HUES6 (cell line): Measurements from ENCODE around the gene SEMA5A.

Experiments used
- H3K27ac ChIP-seq: 2 replicates; pipeline ENCODE4 v1.7.0; 2013; ENCODE audit warnings: low read depth, mild to moderate bottlenecking, low read length, inconsistent platforms
- H3K27me3 ChIP-seq: 2 replicates; pipeline ENCODE4 v1.6.1; 2013; ENCODE audit warnings: low read length; ENCODE audit not compliant: control insufficient read depth, insufficient read depth
- H3K36me3 ChIP-seq: 2 replicates; pipeline ENCODE4 v1.6.1; 2013; ENCODE audit warnings: low read length; ENCODE audit not compliant: control insufficient read depth, insufficient read depth
- H3K4me1 ChIP-seq: 2 replicates; pipeline ENCODE4 v1.6.1; 2013; ENCODE audit warnings: low read length; ENCODE audit not compliant: control insufficient read depth, insufficient read depth
- H3K4me3 ChIP-seq: 2 replicates; pipeline ENCODE4 v1.5.1; 2013; ENCODE audit warnings: low read depth, low read length
- H3K9ac ChIP-seq: one replicate; pipeline ENCODE4 v1.6.1; 2013; ENCODE audit warnings: mild to moderate bottlenecking, low read length
- H3K9me3 ChIP-seq: 2 replicates; pipeline ENCODE4 v1.6.1; 2013; ENCODE audit warnings: low read depth, low read length; ENCODE audit not compliant: control insufficient read depth, insufficient read depth

SEMA5A gene

DNA sequence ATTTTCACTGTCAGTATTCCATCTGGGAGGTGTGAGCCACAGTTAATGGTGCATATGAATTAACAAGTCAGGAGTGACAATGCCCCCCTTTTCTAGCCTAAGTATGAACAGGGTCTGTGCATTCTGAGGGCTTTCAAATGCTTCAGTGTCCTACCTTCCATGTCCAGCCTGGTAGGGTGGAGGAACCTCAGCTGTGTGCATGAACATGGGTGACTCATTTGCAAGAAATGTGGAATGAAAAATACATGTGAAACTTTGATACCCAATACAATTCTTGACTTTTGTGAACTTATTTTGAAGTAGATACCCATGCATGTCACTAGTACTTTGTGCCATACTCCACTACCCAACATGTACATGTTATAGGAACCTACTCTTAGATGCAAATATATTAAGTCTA, 375.8 kb downstream of the SEMA5A start:
- Histone ChIP-seq H3K4me3 (no peak overlapping the region), H3K27ac (no peak overlapping the region), H3K4me1 (peaks cover 7% of the 10 kb centered on the region), H3K9me3 (no peaks in the 10 kb centered on the region), H3K9ac (no peak overlapping the region), H3K27me3 (no peaks in the 10 kb centered on the region), H3K36me3 (no peaks in the 10 kb centered on the region)

DNA sequence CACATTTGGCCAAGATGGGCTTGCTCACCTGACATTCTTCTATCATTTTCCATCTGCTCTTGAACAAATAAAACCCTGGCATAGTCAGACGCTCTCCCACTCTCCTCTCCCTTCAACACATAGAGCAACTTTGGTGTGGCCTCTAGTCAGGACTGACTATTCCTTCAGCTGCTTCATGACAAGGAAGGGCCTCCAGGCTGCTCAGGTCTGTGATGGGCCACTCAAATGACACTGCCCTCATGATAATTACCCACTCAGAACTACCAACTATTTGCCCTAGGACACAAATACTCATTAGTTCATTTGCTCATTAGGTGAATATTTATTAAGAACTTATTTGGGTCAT, 376.3 kb downstream of the SEMA5A start:
- Histone ChIP-seq H3K36me3 (no peaks in the 10 kb centered on the region), H3K9me3 (no peaks in the 10 kb centered on the region), H3K4me3 (no peak overlapping the region), H3K27ac (no peak overlapping the region), H3K4me1 (peaks cover 7% of the 10 kb centered on the region), H3K9ac (no peak overlapping the region), H3K27me3 (no peaks in the 10 kb centered on the region)

DNA sequence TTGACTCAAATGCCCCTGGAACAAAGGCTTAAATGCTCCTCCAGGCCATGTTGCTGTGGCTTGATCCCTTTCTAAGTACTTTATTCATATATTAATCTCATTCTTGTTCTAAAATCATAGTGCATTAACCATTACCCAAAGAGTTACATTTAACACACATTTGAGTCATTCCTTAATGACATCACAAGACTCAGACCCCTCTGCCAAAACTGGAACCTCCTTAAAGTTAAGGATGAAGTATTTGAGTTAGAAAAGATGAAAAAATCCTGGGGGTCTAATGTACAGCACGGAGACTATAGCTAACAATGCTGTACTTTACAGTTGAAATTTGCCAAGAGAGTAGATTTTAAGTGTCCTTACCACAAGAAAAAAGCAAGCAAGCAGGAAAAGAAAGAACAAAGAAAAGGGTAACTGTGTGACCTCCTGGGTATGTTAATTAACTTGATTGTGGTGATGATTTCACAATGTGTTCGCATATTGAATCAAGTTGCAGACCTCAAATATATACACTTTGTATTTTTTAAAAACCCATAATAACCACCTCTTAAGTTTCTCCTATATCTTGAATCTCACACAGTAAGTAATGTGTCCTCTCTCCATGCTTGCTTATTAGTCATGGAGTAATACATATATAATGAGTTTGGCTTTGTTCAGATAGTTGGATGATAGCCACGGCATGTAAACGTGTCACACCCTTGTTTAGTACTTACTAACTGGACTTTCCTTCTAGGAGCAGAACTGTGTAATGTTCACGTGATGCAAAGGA, 376.9 kb downstream of the SEMA5A start:
- Histone ChIP-seq H3K9ac (no peak overlapping the region), H3K27ac (no peak overlapping the region), H3K4me3 (no peak overlapping the region), H3K36me3 (no peaks in the 10 kb centered on the region), H3K4me1 (peaks cover 7% of the 10 kb centered on the region), H3K27me3 (no peaks in the 10 kb centered on the region), H3K9me3 (no peaks in the 10 kb centered on the region)

DNA sequence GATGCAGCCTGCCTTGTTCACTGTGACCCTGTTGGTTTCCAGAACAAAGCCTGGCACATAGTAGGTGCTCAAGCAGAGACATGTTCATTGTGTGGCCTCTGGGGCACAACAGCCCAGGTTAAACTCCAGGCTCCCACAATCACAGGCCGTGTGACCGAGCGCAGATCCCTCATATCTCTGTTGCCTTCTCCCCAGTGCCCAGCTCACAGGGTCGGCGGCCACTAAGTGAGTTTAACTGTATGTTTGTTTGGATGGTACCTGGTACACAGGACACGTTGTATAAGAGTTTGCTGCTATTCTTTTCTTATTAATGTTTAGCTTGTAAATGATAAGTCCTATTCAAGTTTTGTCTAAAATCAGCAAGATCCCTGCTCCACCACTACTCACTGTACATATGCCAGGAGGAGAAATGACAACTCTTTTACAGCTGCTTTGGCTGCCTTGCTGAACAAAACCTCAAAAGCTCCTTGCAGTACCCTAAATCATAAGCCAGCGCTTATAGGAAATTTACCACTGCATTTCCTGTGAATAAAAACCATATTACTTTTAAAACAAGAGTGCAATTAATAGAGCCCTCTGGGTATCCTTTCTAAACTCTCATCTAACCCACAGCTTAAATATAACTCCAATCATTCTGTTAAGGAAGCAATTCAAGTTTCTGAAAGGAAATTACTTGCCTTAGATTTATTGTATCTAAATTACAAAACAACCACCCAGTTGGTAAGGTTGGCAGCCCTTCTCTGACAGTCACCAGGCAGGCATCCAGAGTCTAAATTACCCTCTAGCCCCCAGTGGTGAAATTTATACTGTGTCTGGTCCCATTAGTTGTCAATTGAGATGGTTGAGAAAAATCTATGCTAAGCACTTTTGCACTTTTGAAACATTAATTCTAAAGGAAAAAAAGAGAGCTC, 379.4 kb downstream of the SEMA5A start:
- no peak overlapping the region for H3K9ac ChIP-seq
- H3K27me3 ChIP-seq, result no peaks in the 10 kb centered on the region
- H3K36me3 ChIP-seq, result no peaks in the 10 kb centered on the region
- H3K4me1 ChIP-seq, result peaks cover 7% of the 10 kb centered on the region
- no peaks in the 10 kb centered on the region for H3K9me3 ChIP-seq
- H3K27ac ChIP-seq, result no peak overlapping the region
- no peak overlapping the region for H3K4me3 ChIP-seq

DNA sequence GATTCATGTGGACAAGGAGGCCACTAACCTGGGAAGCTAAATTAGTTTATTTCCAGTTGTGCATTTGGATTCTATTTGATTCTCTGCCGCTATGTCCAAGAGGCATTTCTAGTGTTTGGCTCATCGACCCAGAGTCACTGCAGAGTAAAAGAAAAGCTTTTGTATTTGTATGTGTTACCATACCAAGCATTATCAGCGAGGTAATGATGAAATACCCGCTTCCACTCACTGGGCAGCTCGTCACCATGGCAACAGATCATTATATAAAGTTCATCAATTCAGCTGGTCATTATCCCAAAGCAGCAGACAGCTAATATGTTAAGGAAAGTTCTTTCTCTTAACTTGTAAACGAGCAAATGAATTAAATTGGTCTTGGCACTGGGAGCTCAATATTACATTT, 380.3 kb downstream of the SEMA5A start:
- Histone ChIP-seq H3K4me3 (no peak overlapping the region), H3K9ac (no peak overlapping the region), H3K4me1 (peaks cover 7% of the 10 kb centered on the region), H3K27ac (no peak overlapping the region), H3K36me3 (no peaks in the 10 kb centered on the region), H3K27me3 (no peaks in the 10 kb centered on the region), H3K9me3 (no peaks in the 10 kb centered on the region)

DNA sequence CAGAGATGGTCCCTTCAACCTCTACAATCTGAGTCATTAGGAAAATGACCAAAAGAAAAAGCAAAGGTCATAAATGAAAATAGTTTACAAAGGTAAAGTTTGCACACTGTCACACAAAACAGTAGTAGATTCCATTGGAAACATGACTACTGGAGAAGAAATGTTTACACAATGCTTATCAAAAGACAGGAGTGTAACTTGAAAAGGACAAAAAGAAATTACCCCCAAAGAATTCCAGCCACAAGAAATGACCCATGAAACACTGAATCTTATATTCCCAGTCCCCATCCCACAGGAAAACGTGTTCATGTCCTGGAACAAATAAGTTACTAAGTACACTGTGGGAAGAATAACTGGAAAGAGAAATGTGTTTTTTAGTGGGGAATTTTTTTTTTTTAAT, 385.1 kb downstream of the SEMA5A start:
- H3K36me3 ChIP-seq, result no peaks in the 10 kb centered on the region
- H3K9ac ChIP-seq, result no peak overlapping the region
- no peaks in the 10 kb centered on the region for H3K4me1 ChIP-seq
- no peaks in the 10 kb centered on the region for H3K27me3 ChIP-seq
- no peaks in the 10 kb centered on the region for H3K9me3 ChIP-seq
- H3K27ac ChIP-seq, result no peak overlapping the region
- H3K4me3 ChIP-seq, result no peak overlapping the region

DNA sequence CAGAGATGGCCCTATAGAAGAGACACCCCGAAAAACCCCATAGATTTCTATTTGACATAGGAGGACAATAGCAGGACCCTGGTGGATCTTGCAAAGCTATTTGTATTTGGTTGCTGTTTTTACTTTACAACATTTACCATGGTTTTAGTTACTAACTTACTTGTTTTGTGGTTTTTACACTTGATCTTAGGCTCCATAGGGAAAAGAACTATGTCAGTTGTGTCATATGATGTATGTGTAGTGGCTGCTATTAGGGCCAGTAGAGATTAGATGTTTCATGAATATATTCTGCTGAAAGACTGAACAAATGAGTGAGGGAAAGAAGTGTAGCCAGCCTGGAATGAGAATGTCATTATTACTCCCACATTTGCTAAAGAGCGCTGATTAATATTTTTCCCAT, 388.1 kb downstream of the SEMA5A start:
- Histone ChIP-seq H3K9ac (no peak overlapping the region), H3K27ac (no peak overlapping the region), H3K27me3 (no peaks in the 10 kb centered on the region), H3K36me3 (no peaks in the 10 kb centered on the region), H3K4me1 (no peaks in the 10 kb centered on the region), H3K4me3 (no peak overlapping the region), H3K9me3 (no peaks in the 10 kb centered on the region)

DNA sequence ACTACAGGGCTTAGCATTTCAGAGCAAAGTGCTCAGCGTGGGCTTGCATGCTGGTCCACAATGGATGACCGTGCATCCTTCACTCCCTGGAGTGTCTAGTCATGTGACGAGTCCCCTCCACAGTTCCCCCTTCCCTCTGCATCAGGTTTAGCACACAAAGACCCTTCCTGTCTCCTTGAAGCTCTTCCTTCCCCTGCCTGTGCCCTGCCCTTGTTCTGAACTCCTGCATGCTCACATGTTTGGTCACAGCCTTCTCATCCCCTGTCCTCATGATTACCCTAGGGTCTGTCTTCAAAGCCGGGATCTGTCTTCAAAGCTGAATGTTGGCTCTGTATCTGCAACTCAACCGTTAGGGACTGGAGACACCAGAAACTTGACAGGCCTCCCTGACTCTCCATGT, 388.9 kb downstream of the SEMA5A start:
- Histone ChIP-seq H3K36me3 (no peaks in the 10 kb centered on the region), H3K4me1 (no peaks in the 10 kb centered on the region), H3K27ac (no peak overlapping the region), H3K9ac (no peak overlapping the region), H3K27me3 (no peaks in the 10 kb centered on the region), H3K9me3 (no peaks in the 10 kb centered on the region), H3K4me3 (no peak overlapping the region)

DNA sequence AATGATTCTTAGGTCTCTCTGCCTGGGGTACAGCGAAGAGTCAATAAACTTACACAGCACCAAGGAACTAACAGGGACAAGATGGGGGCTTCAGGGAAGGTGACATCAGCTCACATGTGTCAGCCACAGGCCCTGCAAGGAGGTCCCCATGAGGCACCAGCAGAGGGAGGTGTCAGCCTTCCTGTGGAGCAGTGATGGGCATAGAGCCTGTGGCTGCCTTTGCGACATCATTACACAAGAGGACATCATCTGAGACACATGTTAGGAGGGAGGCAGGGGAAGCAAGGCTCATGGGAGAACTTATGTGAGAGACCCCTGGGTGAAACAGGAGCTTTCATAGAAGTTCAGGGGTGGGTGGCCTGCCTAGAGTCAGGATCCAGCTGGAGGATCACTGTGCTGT, 389.6 kb downstream of the SEMA5A start:
- Histone ChIP-seq H3K27me3 (no peaks in the 10 kb centered on the region), H3K36me3 (no peaks in the 10 kb centered on the region), H3K9ac (no peak overlapping the region), H3K4me3 (no peak overlapping the region), H3K4me1 (no peaks in the 10 kb centered on the region), H3K9me3 (no peaks in the 10 kb centered on the region), H3K27ac (no peak overlapping the region)

DNA sequence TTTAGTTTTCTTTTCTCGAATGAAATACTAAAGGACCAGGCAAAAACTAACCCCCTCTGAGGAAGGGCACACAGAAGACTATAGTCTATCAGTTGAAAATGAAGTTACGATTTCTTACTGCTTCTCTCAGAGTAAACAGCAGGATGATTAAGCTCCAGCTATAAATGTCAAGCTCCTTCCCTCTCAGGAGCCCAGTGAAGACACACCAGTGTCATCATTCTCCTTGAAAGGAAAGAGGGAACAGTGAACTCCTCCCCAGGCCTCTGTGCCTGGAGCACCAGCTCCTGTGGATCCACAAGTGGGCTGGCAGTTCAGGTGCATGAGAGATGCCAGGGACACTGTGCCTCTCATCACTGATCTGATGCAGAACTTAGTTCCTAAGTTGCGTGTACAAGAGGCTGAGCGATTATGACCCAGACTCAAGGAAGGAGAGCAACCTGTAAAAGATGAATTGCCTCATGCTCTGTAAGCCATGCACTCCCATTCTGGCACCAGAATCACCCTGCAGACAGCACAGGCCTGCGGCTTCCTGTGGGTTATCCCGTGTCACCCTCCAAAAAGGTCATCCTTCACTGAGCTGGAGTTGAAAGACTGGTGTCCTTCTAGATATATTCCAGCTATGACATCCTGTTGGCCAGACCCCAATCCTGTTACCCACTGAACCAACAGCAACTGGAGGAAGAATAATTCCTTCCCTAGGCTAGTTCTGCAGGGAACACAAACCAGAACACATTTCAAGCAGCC, 394.0 kb downstream of the SEMA5A start:
- no peaks in the 10 kb centered on the region for H3K36me3 ChIP-seq
- H3K9me3 ChIP-seq, result no peaks in the 10 kb centered on the region
- no peak overlapping the region for H3K4me3 ChIP-seq
- H3K27ac ChIP-seq, result no peak overlapping the region
- no peaks in the 10 kb centered on the region for H3K4me1 ChIP-seq
- no peak overlapping the region for H3K9ac ChIP-seq
- no peaks in the 10 kb centered on the region for H3K27me3 ChIP-seq

DNA sequence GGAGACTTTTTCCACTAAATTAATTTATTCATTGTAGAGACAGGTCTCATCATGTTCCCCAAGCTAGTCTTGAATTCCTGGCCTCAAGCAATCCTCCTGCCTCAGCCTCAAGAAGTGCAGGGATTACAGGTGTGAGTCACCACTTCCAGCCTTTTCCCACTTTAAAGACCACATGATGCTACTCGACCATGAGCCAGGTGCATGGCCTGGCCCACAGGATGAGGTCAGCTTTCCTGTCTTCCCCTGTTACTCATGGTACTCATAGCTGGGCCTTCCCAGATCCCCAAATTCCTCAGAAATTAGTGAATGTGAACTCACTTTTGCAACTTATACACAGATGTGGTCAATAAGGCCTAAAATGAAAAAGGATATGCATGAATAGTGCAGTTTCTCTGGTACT, 395.9 kb downstream of the SEMA5A start:
- no peaks in the 10 kb centered on the region for H3K36me3 ChIP-seq

More for the DNA sequence above, 395.9 kb downstream of the SEMA5A start:
- Histone ChIP-seq H3K9me3 (no peaks in the 10 kb centered on the region), H3K9ac (no peak overlapping the region), H3K4me1 (no peaks in the 10 kb centered on the region), H3K4me3 (no peak overlapping the region), H3K27ac (no peak overlapping the region), H3K27me3 (no peaks in the 10 kb centered on the region)
